Measurements from ENCODE around the gene STARD3.

STARD3 gene

DNA sequence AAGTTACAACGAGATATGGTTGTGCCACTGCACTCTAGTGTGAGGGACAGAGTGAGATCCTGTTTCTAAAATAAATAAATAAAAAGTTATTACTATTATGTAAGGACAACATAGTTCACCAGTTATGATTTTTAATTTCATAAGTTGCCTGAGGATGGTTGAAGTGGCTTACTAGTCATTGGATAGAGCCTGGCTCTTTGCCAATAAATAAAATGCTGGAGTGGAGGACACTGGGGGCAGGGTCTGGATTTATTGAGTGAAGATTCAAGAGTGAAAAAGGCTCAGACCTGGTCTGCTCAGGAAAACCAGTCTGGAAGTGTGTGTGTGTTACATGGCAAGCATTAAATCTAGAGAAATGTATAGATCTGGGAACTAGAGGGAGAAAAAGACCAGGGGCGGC is 2.1 kb downstream of the STARD3 start:
- no peak for DNase-seq

DNA sequence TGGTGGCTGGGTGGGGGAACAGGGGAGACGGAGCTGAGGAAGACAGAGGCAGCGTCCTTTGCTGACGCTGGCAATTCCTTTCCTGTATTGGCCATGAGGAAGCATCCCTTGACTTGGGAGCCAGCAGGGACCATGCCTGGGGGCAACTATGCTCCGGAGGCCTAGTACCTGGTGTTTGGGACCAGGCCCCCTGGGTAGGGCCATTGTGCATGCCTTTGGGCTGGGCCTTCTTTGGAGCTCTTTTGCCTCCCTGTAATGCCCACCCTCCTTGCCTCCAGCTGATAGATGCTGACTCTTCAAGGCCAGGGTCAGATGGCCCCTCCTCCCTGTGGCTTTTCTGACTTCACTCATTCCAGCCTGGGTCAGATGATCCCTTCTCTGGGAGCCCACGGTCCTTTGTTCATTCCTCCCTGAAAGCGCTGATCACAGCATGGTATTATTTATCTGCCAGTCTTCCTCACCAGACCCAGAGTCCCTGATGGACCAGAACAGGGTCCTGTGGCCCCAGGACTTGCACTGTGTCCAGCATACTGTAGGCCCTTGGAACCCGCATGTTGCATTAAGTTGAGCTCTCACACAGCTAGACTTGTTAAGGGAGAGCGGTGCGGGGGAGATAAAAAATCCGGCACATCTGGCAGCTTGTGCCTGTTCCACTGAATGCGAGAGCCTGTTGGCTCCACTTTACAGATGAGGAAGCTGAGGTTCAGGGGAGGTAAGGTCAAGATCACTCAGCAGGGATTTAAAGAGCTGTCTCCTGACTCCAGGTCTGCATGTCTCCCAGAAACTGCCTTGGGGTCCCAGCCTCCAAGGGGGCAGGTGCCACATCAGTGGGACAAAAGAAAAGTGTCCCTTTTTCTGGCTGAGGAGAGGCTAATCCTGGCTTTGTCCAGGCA is 2.9 kb downstream of the STARD3 start:
- no peak for DNase-seq

- DNase-seq: no peak
Observed at GRCh38 chr17:39640591-39641031, 3.7 kb downstream of the STARD3 start.

DNA sequence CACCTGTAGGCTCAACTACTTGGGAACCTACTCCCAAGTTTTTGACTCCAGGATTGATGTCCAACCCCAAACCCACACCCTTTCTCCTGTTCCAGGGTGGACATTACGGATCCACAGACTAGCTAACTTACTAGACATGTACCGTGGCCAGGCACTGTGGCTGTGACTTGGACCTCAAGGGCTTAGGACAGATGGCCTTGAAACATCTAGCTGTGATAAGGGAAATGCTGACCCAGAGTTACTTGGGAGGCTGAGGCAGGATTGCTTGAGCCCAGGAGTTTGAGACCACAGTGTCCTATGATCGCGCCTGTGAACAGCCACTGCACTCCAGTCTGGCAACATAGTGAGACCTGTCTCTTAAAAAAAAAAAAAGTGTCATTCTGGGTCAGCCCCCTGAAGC is 4.2 kb downstream of the STARD3 start:
- no peak for DNase-seq

GRCh38 chr17:39641883-39642282 is 4.9 kb downstream of the STARD3 start:
- no peak for DNase-seq

GRCh38 chr17:39642291-39643074 is 5.5 kb downstream of the STARD3 start:
- no peak for DNase-seq

GRCh38 chr17:39643271-39643670 is 6.3 kb downstream of the STARD3 start:
- no peak for DNase-seq

DNA sequence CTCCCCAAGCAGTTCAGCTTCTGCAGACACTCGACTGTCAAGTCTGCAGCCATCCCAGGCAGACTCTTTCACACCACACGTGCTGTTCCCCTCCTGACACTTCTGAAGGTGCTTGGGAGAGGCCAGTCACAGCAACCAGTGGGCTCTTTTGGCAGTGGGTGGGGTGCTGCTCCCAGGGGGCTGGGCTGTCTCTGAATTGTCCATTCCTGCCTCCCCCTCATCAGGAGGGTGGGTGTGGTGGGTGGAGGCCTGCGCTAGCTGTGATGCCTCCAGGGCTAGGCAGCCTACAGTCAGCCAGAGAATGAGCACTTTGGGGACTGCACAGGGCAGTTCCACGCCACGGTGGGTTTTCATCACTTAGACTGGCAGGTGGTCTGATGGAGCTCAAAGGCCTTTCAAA is 10.3 kb downstream of the STARD3 start:
- no peak for DNase-seq

DNA sequence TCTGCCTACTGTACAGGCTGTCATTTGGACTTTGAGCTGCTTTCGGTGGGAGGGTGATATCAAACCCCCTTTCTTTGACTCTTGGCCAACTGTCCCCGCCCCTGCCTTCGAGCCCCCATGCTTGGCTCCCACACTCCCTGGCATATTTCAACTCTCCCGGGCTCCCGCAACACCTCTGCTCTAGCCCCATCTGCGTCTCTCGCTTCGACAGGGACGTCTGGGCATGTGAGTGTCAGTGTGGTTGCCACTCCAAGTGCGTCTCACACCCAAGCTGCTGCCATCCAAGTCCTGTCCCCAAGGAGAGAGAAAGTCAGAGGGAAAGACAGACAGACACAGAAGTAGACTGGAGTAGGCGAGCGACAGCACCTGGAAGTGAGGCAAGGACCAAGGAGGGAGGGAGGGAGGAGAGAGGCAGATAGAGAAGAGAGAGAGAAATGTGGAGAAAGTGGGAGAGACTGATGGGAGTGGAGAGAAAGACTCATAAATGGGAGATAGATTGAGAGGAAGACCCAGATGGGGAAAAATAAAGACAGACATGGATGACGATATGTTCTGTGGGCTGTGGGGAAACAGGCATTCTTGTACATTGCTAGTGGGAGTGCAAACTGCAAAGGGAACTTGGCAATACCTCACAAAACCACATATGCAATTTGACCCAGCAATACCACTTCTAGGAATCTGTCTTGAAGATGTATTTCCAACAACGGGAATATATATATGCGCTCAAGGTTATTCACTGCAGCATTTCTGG is 11.8 kb downstream of the STARD3 start:
- DNase-seq: no peak

- DNase-seq: no peak
Observed at GRCh38 chr17:39650121-39650579, 13.2 kb downstream of the STARD3 start.

- no peak for DNase-seq
Observed at GRCh38 chr17:39651923-39652586, 15.1 kb downstream of the STARD3 start.

DNA sequence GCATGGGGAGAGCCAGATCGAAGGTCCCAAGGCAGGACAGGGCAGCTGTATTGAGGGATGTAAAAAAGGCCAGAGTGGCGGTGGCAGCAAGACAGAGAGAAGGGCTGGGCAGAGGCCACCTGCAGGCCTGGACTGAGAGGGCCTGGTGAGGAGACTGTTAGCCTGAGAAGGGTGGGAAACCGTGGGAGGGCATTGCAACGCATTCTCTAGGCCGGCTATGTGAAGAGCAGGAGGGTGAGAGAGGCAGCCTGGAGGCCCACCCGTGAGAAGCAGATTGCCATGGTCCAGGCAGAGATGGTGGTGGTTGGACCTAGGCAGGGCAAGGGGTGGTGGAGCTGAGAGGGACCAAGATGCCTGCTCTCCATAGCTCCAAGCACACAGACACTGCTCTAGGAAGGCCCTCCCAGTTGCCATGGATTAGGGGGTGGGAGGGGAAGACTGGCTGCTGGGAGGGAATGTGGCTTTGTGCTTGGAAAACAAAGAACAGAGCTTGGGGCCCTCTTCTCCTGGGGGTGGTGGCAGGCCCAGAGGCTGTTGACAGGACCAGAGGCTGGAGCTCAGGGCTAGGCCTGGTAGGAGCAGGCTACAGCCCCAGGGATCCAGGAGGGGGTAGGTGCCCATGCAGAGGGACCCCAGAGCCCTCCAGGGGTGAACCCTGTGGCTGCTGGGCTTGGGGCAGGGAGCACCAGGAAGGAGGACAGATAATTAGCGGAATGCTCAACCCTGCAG is 15.8 kb downstream of the STARD3 start:
- DNase-seq: no peak

- no peak for DNase-seq
Observed at GRCh38 chr17:39653316-39653661, 16.3 kb downstream of the STARD3 start.

DNA sequence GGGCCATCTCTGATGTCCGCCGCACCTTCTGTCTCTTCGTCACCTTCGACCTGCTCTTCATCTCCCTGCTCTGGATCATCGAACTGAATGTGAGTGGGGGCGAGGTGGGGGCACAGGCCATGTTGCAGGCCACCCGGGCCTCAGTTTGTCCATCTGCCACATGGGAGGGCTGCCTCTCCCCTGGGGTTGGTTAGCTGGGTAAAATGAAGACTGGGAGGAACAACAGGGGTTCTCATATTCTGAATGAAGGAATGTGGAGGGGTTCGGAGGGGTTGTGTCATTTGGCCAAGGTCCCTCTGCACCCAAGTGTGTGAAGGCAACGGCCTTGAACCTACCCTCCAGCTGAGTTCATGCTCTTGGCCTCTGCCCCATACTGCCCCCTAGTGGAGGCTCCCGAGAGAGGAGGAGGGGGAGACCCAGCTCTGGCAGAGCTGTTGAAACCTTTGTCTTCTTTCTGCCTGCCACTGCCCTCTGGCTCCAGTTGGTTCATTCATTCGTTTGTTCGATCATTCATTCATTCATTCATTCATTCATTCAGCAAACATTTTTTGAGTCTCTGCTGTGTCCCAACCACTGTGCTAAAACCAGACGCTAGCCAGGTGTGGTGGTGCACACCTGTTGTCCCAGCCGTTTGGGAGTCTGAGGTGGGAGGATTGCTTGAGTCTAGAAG is 16.9 kb downstream of the STARD3 start:
- peak; percentile 57 to 76 (median 68) for DNase-seq

DNA sequence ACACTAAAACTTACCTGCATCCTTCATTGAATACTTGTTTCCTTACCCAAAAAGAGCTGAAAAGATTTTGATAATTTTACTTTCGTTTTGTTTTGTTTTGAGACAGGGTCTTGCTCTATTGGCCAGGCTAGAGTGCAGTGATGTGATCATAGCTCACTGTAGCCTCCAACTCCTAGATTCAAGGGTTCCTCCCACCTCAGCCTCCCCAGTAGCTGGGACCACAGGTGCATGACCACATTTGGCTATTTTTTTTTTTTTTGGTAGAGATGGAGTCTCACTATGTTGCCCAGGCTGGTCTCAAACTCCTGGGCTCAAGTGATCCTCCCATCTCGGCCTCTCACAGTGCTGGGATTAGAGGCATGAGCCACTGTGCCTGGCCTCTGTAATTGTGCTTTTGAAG is 18.2 kb downstream of the STARD3 start:
- no peak for DNase-seq

- no peak for DNase-seq
Observed at GRCh38 chr17:39658346-39658745, 21.4 kb downstream of the STARD3 start.

DNA sequence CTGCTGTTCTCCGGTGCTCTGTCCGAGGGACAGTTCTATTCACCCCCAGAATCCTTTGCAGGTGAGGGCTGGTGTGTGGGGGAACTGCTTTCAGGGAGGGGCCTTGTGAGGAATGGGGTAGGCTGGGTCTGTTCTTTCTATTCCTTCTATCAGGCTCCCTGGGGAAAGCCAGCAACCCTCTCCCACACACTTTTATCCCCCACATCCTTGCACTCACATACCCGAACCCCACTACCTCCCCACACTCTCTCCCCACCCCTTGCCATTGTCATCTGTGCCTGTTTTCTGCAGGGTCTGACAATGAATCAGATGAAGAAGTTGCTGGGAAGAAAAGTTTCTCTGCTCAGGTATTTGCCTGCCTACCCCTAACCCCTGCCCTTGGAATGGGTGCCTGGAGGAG is 21.8 kb downstream of the STARD3 start:
- no peak for DNase-seq

- no peak for DNase-seq
Observed at GRCh38 chr17:39659279-39660010, 22.5 kb downstream of the STARD3 start.

- no peak for DNase-seq
Observed at GRCh38 chr17:39660011-39660360, 23.0 kb downstream of the STARD3 start.
